ENCODE data around the gene COL8A1.

GRCh38 chr3:99624496-99625236, 13.7 kb upstream of the COL8A1 start:
- TF ChIP-seq, protein P1, sequence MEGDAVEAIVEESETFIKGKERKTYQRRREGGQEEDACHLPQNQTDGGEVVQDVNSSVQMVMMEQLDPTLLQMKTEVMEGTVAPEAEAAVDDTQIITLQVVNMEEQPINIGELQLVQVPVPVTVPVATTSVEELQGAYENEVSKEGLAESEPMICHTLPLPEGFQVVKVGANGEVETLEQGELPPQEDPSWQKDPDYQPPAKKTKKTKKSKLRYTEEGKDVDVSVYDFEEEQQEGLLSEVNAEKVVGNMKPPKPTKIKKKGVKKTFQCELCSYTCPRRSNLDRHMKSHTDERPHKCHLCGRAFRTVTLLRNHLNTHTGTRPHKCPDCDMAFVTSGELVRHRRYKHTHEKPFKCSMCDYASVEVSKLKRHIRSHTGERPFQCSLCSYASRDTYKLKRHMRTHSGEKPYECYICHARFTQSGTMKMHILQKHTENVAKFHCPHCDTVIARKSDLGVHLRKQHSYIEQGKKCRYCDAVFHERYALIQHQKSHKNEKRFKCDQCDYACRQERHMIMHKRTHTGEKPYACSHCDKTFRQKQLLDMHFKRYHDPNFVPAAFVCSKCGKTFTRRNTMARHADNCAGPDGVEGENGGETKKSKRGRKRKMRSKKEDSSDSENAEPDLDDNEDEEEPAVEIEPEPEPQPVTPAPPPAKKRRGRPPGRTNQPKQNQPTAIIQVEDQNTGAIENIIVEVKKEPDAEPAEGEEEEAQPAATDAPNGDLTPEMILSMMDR (IDR thresholded peaks at IDR 0.05) = no peak
- no peak for TF ChIP-seq POLR2A (IDR thresholded peaks at IDR 0.05)

Measured in testis (tissue), 2 donors.